HG03457 (cell line): ENCODE results near the gene ZNF786.
"Not testable (repeated sequence)": the region's sequence is repeated elsewhere in the genome, so short reads cannot be mapped to it uniquely, and the experiment has no call there.

ENCODE experiments used
- ATAC-seq: cut with Tn5 transposase; IDR thresholded peaks from one replicate; pipeline ENCODE4 v1.9.1; 2021; ENCODE audit warnings: moderate number of reproducible peaks; ENCODE audit not compliant: unreplicated experiment

The ZNF786 gene

DNA sequence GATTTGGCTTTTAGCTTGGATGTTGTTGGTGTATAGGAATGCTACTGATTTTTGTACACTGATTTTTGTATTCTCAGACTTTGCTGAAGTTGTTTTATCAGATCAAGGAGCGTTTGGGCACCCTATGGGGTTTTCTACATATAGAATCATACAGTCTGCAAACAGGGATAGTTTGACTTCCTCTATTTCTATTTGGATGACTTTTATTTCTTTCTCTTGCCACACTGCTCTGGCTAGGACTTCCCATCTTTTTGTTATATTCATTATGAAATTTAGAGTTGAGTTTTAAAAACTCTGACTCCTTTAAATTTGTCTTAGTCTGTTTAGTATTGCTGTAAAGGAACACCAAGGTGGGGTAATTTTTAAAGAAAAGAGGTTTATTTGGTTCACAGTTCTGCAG lies 4.7 kb downstream of the ZNF786 start:
- no peak for ATAC-seq

DNA sequence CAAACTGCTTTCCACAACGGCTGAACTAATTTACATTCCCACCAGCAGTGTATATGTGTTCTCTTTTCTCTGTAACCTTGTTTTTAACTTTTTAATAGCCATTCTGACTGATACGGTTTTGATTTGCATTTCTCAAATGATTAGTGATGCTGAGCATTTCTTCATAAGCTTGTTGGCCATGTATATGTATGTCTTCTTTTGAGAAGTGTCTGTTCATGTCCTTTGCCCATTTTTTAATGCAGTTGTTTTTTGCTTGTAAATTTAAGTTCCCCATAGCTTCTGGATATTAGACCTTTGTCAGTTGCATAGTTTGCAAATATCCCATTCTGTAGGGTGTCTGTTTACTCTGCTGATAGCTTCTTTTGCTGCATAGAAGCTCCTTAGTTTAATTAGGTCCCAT lies 6.1 kb downstream of the ZNF786 start:
- ATAC-seq: no peak

DNA sequence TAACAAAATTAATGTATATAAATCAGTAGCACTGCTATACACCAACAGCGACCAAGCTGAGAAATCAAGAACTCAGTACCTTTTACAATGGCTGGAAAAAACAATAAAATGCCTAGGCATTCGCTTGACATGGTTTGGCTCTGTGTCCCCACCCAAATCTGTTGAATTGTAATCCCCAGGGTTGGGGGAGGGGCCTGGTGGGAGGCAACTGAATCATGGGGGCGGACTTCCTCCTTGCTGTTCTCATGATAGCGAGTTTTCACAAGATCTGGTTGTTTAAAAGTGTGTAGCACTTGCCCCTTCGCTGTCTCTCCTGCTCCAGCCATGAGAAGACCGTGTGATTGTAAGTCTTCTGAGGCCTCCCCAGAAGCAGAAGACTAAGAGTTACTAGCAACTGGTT lies 8.6 kb downstream of the ZNF786 start:
- no peak for ATAC-seq

DNA sequence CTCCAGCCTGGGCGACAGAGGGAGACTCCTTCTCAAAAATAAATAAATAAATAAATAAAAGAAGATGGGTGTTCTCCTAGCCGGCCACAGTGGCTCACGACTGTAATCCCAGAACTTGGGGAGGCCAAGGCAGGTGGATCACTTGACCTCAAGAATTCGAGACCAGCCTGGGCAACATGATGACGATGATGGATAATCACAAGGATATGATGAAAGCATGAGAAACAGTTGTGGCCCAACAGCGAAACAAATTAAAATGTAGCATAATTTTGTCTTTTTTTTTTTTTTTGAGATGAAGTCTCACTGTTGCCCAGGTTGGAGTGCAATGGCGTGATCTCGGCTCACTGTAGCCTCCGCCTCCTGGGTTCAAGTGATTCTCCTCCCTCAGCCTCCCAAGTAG lies 12.9 kb downstream of the ZNF786 start:
- ATAC-seq: no peak

DNA sequence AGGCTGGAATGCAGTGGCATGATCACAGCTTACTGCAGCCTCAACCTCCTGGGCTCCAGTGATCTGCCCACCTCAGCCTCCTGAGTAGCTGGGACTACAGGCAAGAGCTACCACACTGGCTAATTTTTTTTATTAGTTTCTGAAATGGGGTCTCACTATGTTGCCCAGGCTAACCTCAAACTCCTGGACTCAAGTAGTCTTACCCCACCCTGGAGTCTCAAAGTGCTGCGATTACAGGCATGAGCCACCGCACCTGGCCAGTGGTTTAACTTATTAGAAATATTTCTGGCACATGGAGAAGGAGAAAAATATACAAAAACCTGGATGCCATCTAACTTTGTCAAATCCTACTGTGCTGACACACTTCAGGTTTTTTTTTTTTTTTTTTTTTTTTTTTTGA lies 15.2 kb downstream of the ZNF786 start:
- no peak for ATAC-seq

DNA sequence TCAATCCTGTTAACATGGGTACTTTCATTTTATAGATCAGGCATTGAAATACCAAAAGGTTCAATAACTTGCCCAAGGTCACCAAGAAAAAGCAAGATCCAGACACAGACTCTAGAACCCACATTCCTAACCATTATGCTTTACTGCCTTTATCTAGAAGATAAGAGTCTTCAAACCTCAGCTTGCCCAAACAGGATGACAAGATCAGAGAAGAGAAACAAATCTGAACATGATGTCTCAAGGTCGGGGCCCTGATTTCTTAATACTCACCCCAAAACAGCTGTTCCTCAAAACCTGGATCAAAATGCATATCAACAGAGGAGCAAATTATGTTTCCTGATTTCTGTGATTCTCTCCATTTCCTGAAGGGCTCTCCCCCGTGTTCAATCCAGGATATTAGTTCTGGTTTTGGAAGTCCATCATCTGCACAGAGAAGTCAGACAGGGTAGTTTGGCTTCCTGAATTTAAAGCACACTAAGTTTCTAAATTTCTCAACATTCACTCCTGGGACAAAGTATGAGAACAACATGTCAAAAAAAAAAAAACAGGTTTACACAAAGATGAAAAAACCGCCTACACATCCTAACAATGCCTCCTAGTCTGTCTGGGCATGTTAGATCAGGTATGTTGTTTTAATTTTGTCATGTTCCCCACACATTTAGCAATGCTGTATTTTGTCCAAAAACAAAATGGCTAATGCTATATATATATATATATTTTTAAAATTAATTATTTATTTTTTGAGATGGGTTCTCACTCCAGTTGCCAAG lies 16.2 kb downstream of the ZNF786 start:
- ATAC-seq: no peak

DNA sequence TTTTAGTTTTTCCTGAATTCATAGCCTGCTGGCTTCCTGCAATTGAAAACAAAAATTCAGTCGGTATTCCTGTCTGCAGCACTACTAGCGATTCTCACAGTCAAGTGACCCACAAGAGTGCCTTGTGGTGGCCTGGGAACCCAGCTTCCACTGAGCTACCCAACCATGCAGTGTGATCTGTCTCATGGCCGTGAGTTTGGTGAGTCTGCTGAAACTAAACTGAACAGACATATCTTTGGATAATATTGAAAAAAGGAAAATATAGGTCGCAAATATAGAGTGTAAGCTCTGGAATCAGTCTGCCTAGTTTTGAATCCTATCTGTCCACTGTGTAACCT lies 18.1 kb downstream of the ZNF786 start:
- no peak for ATAC-seq

DNA sequence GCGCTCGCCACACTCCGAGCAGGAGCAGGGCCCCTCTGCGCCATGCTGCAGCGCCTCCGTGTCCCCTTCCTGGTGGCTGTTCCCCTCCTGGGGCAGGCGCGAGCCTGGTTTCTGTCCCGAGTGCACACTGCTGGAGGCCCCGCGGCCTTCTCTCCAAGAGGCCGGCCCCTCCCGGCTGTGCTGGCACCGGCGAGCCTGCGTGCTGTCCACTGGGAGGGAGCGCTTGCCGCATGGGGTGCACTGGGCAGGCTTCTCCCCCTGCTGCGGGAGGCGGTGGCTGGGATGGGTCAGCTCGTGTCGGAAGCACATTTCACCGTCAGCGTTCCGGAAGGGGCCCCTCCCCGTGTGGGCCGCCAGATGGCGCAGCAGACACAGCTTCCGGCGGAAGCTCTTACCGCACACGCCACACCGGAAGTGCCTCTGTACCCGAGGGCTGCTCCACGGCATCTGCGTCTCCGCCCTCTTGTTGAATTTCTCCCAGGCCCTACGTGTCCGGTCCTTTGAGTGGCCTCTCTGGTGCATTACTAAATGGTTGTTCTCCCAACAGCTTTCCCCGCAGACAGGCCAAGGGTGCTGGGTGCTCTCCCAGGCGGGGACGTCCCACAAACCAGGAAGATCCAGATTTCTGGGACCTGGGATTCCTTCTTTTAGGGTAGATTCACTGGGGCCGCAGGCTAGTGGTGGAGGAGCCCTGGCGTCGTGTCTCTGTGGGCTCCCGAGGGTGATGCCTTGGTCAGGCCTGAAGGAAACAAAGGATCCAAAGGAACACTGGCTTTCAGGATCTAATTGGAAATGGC lies 18.7 kb downstream of the ZNF786 start:
- no peak for ATAC-seq

DNA sequence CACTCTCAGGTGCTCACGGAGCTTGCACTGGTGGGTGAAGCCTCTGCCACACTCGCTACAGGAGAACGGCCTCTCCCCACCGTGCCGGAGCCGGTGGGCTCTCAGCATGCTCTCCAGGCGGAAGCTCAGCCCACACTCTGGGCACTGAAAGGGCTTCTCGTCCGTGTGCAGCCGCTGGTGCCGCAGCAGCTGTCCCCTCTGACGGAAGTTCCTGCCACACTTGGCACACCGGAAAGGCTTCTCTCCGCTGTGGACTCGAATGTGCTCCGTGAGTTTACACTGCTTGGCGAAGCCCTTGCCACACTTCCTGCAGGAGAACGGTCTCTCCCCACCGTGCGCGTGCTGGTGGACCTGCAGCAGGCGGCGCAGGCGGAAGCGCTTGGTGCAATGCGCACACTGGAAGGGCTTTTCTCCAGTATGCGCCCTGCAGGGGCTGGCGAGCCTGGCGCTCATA lies 19.3 kb downstream of the ZNF786 start:
- no peak for ATAC-seq

DNA sequence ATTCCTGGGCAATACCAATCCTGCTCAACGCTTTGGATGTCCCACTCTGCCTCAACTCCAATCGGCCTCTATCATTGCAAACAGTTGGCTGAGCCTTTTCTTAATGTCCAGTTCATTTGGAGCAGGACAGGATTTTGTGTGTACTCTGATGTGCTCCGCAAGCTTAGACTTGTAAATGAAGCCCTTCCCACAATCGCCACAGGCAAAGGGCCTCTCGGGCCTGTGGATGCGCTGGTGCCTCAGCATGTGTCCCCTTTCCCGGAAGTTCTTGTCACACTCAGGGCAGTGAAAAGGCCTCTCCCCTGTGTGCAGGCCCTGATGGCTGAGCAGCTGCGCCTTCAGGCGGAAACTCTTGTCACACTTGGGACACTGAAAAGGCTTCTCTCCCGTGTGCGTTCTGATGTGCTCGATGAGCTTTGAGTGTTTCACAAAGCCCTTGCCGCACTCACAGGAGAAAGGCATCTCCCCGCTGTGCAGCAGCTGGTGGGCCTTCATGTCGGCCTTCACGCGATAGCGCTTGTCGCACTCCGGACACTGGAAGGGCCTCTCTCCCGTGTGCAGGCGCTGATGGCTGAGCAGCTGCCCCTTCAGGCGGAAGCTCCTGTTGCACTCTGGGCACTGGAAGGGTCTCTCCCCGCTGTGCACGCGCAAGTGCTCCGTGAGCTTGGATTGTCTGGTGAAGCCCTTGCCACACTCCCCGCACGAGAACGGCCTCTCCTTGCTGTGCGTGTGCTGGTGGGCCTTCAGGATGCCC lies 20.0 kb downstream of the ZNF786 start:
- ATAC-seq: no peak

DNA sequence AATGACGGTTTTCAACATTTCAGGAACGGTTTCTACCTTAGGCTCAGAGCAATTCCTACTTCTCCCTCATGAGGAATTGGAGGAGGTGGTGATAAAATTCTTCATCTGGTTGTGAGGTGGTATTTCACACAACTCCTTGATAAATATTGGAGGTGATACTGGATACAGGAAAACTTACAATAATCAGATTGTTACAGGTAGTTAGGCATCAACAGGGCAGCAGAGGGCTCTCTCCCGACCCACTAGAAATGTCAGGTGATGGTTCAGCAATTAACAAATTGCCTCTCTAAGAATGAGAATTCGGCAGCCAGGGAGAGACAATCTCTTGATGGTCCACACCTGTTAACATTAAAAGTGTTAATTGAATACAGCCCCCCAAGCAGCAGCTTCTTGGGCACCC lies 22.6 kb downstream of the ZNF786 start:
- ATAC-seq: no peak

DNA sequence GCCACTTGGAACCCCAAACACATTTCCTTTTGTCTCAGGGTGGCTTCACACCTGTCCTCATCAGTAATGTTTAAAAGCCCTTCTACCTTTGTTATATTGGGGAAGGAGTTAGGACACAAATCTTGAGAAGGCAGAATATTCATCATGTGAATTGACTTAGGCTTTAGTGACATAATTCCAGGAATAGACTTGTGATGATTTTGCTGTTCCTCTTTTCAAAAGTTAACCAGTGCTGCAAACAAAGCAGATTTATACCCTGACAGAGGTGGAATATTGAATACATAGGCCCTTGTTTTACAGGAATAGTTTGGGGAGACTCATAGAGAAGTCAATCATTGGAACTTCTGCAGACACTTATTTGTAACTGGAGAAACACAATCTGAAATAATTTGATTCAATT lies 27.0 kb downstream of the ZNF786 start:
- ATAC-seq: no peak

DNA sequence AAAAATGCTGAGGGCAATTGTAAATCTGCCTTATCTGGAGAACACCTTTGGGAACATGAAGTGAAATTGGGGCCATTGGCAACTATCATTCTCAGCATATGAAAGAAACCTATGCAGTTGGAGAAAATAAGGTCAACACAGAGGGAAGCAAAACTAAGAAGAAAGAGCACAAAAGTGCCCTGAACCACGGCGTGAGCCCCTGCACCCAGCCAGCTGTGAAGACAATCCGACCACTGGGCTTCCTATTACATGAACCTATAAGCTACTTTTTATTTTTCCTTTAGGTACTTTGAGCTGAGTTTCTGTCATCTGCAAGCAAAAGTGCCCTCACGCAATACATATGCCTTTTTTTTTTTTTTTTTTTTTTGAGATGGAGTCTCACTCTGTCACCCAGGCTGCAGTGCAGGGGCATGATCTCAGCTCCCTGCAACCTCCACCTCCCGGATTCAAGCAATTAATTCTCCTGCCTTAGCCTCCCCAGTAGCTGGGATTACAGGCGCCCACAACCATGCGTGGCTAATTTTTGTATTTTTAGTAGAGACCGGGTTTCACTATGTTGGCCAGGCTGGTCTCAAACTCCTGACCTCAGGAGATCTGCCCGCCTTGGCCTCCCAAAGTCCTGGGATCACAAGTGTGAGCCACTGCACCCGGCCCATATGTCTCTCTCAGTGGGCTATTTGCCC lies 28.2 kb downstream of the ZNF786 start:
- ATAC-seq: not testable (repeated sequence)

DNA sequence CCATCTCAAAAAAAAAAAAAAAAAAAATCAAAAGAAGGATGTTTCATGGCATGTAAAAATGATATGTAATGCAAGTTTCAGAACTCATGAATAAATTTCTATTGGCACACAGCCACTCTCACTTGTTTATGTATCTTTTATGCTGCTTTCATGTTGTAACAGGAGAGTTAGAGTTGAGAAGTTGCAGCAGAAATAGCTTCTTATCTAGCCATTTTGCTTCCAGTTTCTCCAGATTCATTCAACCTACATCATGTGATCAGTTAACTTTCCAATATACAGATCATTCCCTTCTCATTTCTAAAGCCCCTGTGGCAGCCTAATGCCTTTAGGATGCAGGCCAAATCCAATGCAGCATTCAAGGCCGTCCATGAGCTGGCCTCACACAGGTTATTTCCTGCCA lies 30.4 kb downstream of the ZNF786 start:
- ATAC-seq: no peak

DNA sequence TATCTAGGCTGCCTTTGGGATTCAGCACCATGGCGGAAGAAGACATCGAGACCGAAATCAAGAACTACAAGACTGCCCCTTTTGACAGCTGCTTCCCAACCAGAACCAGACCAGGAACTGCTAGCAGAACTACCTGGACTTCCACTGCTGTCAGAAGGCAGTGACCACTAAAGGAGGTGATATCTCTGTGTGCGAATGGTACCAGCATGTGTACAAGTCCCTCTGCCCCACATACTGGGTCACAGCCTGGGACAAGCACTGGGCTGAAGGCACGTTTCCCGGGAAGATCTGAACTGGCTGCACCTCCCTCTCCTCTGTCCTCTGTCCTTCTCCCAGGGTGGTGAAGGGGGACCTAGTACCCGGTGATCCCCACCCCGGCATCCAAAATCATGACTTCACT lies 36.6 kb downstream of the ZNF786 start:
- ATAC-seq: no peak

DNA sequence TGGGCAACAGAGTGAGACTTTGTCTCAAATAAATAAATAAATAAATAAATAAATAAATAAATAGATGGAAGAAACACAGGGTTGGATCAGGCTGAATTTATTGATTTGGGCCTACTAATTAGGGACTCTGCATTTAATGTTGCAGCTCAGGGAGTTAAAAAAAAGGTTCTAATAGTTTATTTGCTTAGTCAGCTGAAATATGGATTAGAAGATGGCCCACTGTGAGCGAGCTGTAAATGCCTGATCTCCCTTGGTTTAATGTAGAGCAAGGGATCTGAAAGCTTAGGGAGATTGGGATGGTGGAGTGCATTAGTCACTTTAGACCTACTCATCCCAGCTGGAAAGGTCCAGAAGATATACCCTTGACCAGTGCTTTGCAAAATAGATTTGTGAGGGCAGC lies 37.1 kb downstream of the ZNF786 start:
- no peak for ATAC-seq

DNA sequence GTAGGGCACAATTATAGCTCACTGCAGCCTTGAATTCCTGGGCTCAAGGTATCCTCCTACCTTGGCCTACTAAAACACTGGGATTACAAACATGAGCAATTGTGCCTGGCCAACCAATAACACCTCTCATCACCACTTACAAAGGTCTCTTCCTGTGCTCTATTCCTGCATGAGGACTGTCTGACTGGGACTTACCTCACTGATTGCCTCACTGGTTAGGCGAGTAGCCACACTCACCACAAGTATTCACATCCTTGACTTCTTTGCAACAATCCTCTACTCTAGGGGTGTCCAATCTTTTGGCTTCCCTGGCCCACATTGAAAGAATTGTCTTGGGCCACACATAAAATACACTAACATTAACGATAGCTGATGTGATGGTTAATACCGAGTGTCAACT lies 39.6 kb downstream of the ZNF786 start:
- ATAC-seq: no peak

DNA sequence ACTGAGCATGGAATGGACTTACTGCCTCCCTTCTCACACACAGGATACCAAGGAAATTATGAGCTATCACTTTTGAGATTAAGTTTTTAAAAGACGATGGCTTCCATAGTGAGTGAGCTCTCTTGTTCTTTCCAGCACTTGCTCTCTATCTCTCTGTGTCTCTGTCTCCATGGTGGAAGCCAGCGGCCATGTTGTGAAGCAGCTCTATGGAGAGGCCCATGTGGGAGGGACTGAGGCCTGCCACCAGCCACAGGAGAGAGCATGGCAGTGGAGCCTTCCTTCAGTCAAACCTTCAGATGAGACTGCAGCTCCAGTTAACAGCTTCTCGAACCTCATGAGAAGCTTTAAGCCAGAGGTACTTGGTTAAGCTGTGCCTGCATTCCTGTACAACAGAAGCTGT lies 41.7 kb downstream of the ZNF786 start:
- ATAC-seq: no peak

DNA sequence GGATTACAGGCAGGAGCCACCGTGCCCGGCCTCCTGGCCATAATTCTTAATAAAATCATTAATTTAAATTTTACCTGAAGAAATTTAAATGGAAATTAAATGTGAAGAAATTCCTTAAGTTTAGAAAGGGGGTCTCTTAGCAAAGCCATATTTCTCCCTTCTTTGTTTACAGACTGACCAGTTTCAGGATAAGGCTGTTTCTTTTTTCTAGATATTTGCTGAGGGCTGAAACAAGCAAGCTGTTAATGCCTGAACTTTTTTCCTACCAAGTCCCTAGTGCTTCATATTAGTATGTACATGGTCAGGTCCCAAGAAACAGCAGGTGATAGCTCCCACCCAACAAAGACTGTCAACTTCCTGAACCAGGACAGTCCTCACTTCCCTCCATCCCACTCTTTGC lies 44.1 kb downstream of the ZNF786 start:
- ATAC-seq: no peak

DNA sequence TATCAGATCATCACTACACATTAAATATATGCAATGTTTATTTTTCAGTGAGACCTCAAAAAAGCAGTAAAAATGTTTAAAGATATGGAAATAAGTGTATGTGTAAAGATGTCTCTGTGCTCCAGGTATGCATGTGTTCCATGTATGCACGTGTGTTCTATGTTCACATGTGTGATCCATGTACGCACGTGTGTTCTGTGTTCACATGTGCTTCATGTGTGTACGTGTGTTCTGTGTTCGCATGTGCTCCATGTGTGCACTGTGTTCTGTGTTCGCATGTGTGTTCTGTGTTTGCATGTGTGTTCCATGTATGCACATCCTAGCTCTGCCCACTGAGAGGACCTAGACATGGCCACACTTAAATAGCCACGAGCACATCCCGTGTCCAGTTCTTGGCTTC lies 46.6 kb downstream of the ZNF786 start:
- no peak for ATAC-seq

DNA sequence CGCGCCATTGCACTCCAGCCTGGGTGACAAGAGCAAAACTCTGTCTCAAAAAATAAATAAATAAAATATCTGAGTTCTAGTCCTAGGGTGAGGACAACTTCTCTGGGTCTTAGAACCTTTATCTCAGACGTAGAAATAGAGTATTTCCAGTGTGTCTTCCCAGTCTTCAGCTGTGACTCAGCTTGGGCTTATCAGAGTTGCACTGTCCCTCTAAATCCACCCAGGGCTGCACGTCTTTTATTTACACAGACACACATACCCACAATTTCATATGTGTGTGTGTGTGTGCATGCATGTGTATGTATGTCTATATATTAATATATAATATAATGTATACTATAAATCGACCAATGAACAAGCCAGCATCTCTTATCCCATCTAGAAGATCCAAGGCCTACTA lies 49.2 kb downstream of the ZNF786 start:
- ATAC-seq: no peak
